DMS53 (cell line): ENCODE measurements around the gene ISL1.

Source experiments
- DNase-seq: peaks from one replicate; lab custom pipeline; 2025; lab: John Stamatoyannopoulos, UW

ISL1 gene

GRCh38 chr5:51386916-51387883 is 4.0 kb downstream of the ISL1 start:
- peak; percentile 53 for DNase-seq

GRCh38 chr5:51387884-51388275 is 4.6 kb downstream of the ISL1 start:
- DNase-seq: peak; percentile 50

GRCh38 chr5:51388488-51389287 is 5.4 kb downstream of the ISL1 start:
- DNase-seq: no peak

GRCh38 chr5:51389288-51389576 is 6.0 kb downstream of the ISL1 start:
- DNase-seq: no peak

- DNase-seq: peak; percentile 50
Measured at GRCh38 chr5:51389577-51390463, 6.6 kb downstream of the ISL1 start.

GRCh38 chr5:51391175-51391574 is 7.9 kb downstream of the ISL1 start:
- no peak for DNase-seq

- no peak for DNase-seq
Measured at GRCh38 chr5:51392689-51393199, 9.5 kb downstream of the ISL1 start.

GRCh38 chr5:51394609-51395008 is 11.4 kb downstream of the ISL1 start:
- no peak for DNase-seq

GRCh38 chr5:51395245-51395644 is 12.0 kb downstream of the ISL1 start:
- DNase-seq: no peak

- no peak for DNase-seq
Measured at GRCh38 chr5:51395666-51396356, 12.6 kb downstream of the ISL1 start.

- no peak for DNase-seq
Measured at GRCh38 chr5:51396797-51397196, 13.5 kb downstream of the ISL1 start.

GRCh38 chr5:51397996-51398395 is 14.7 kb downstream of the ISL1 start:
- DNase-seq: no peak

- DNase-seq: peak; percentile 61
Measured at GRCh38 chr5:51398875-51399642, 15.8 kb downstream of the ISL1 start.

- no peak for DNase-seq
Measured at GRCh38 chr5:51399643-51400006, 16.4 kb downstream of the ISL1 start.

GRCh38 chr5:51404255-51404654 is 21.0 kb downstream of the ISL1 start:
- no peak for DNase-seq

GRCh38 chr5:51411921-51412325 is 28.7 kb downstream of the ISL1 start:
- DNase-seq: no peak

GRCh38 chr5:51414516-51414915 is 31.3 kb downstream of the ISL1 start:
- no peak for DNase-seq

- DNase-seq: peak; percentile 27
Measured at GRCh38 chr5:51416149-51416548, 32.9 kb downstream of the ISL1 start.

- DNase-seq: peak; percentile 47
Measured at GRCh38 chr5:51433052-51433710, 49.9 kb downstream of the ISL1 start.

- DNase-seq: no peak
Measured at GRCh38 chr5:51439232-51439631, 56.0 kb downstream of the ISL1 start.
